GM19468 (cell line): Measurements from ENCODE around the gene STAT2.
"Not testable (repeated sequence)": the region's sequence is repeated elsewhere in the genome, so short reads cannot be mapped to it uniquely, and the experiment has no call there.

Experiments
- ATAC-seq: cut with Tn5 transposase; IDR thresholded peaks from one replicate; pipeline ENCODE4 v1.9.1; 2021; ENCODE audit warnings: mild to moderate bottlenecking, moderate library complexity, moderate number of reproducible peaks; ENCODE audit not compliant: unreplicated experiment; ENCODE audit errors: extremely low read depth

STAT2 gene

DNA sequence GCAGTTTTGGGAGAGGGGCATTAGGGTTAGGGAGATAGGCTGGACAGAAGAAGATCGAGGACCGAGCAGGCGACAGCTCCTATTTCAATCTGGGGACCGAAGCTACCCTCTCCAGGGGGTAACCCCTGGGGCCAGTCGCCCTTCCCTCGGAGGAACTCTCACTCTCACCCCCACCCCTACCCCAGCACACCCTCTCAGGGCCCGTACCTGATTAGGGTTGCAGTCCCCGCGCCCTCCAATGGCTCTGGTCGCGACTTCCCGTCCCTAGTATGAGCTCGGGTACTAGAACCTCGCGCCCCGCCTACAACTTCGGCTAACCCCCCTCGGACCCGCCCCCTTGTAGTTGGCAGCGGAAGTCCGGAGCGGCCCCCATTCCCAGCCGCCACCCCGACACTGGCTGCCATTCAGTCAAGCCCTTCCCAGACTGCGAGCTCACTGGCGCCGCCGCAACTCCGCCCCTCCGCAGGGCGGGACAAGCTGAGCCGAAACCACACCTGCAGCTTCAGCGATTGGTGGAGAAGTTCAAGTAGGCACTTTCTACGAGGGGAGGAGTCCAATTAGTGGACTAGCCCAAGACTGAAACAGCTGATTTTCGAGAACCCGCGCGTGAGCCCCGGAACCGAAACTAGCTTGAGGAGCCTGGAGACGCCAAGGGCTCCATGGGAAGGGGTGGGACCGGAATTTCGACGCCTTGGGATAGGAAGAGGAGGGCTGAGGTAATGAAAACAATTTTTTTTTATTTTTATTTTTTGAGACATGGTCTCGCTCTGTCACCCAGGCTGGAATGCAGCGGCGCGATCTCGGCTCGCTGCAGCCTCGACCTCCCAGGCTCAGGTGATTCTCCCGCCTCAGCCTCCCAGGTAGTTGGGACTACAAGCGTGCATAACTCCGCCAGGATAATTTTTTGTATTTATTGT lies at the start of gene STAT2:
TSS of gene STAT2 (minus strand) at position 257 of the 917 bp plus-strand sequence. CDS start 3,536 bp downstream, outside the sequence.
- ATAC-seq: peak; percentile 91

DNA sequence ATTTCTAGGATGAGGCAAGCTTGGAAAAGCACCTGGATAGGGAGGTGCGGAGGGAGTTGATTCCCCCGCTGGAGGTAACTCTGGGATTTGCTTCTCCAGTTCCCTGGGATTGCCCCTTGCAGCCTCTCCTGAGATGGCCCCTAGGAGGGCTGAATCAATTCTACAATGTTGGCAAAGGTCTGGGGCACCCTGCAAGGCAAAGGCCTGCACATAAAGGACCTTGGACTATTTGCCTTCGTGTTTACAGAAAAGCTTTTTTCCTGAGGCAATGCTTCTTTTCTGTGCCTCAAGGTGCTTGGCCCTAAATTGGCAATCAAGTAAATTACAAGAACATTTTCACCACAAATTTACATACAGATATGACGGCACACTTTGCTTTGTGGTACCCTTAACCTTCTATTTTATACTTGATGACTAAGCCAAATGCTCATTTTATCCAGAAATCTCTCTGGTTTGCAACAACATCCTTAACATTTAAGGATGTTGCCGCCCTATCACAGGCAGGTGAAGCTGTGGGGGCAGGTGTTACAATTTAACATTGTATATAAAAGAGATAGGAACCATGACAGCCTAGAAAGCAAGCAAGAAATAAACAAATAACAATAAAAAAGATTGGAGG lies 49.0 kb upstream of the STAT2 start:
- no peak for ATAC-seq

GRCh38 chr12:56404227-56404626 lies 44.3 kb upstream of the STAT2 start:
- ATAC-seq: not testable (repeated sequence)

- ATAC-seq: not testable (repeated sequence)
Measured at GRCh38 chr12:56401612-56402011, 41.7 kb upstream of the STAT2 start.

- ATAC-seq: not testable (repeated sequence)
Measured at GRCh38 chr12:56401125-56401524, 41.2 kb upstream of the STAT2 start.

GRCh38 chr12:56399466-56399865 lies 39.6 kb upstream of the STAT2 start:
- not testable (repeated sequence) for ATAC-seq

GRCh38 chr12:56398324-56398723 lies 38.4 kb upstream of the STAT2 start:
- ATAC-seq: no peak

GRCh38 chr12:56392331-56392730 lies 32.4 kb upstream of the STAT2 start:
- ATAC-seq: no peak

DNA sequence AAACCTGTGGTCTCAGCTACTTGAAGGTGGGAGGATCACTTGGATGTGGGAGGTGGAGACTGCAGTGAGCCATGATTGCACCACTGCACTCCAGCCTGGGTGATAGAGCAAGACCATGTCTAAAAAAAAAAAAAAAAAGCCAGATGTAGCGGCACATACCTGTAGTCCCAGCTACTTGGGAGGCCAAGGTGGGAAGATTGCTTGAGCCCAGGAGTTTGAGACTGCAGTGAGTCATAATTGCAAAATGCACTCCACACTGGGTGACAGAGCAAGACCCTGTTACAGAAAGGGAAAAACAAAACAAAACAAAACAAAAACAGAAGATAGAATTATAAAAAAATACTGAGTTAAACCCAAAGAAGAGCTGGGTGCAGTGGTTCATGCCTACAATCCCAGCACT lies 31.8 kb upstream of the STAT2 start:
- ATAC-seq: no peak

DNA sequence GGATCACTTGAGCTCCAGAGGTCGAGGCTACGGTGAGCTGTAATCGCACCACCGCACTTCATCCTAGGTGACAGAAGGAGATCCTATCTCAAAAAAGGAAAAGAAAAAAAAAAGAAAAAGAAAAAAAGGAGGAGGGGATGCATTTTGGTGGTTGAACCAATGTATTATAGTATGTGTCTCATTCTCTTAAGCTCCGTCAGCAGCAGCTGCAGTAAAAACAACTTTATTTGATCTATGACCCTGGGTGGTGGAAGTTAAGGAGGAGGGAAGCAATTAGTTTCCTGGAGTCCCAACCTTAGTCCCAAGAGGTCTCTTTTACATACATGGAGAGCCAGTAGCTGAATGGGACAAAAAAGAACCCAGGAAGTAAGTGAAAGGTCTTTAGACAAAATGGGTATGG lies 29.5 kb upstream of the STAT2 start:
- no peak for ATAC-seq

- ATAC-seq: no peak
Measured at GRCh38 chr12:56387152-56387736, 27.3 kb upstream of the STAT2 start.

GRCh38 chr12:56385873-56386272 lies 26.0 kb upstream of the STAT2 start:
- no peak for ATAC-seq

DNA sequence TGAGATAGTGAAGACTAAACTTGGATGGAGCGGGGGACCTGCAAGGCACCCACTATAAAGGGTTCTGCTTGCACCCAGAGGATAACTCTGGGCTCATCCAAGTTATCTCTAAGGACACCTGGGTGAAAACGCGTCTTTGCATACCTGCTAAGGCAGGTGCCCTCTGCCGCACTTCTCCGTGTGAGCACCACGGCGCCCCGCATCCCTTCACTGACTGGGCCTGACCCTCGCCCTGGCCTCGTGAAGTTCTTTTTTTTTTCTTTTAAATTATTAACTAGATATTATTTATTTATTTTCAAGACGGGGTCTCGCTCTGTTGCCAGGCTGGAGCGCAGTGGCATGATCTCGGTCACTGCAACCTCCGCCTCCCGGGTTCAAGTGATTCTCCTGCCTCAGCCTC lies 22.7 kb upstream of the STAT2 start:
- ATAC-seq: no peak

- no peak for ATAC-seq
Measured at GRCh38 chr12:56377989-56378316, 18.0 kb upstream of the STAT2 start.

DNA sequence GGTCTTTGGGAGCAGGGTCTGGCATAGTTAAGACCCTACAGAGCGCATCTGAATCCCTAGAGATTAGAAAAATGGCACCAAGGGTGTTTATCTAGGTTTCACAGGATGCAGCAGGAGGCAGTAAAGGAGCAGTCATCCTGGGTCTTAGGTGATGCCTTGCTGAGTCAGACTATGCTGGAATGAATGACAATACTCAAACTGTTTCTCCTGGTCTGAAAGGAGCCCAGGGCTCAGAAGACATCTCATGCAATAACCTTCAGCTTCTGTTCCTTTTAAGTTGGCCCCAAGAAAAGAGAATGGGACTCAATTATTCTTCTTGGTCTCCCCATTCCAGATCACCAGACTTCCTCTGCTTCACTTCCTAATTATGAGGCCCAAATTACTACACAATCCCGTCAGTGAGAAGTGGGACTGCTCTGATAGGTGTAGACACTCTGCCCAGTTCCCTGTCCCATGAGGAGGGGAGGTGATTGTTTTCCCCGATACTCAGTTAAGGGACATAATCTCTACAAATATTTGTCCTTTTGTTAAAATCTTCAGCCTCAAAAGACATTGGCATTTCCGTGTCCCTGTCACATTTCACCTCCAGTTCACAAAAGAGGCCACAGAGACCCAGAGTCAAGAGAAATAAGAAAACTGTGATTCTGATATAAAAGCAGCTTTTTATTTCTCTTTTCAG lies 17.5 kb upstream of the STAT2 start:
- no peak for ATAC-seq

GRCh38 chr12:56375598-56376434 lies 15.9 kb upstream of the STAT2 start:
- ATAC-seq: peak; percentile 27

DNA sequence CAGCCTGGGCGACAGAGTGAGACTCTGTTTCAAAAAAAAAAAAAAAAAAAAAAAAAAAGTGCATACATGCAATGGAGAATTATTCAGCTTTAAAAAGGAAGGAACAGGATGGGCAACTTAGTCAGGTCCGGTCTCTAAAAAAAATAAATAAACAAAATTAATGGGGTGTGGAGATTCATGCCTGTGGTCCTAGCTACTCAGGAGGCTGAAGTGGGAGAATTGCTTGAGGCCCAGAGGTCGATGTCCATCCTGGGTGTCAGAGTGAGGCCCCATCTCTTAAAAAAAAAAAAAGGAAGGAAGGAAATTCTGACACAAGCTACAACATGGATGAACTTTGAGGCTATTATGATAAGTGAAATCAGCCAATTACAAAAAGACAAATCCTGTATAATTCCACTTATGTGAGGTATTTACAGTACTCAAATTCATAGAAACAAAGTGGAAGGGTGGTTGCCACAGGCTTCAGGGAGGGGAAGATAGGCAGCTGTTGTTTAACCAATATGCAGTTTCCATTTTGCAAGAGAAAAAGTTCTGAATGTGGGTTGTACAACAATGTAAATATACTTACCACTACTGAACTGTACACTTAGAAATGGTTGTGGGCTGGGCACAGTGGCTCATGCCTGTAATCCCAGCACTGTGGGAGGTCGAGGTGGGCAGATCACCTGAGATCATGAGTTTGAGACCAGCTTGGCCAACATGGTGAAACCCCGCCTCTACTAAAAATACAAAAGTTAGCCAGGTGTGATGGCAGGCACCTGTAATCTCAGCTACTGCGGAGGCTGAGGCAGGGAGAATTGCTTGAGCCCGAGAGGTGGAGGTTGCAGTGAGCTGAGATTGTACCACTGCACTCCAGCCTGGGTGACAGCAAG lies 15.1 kb upstream of the STAT2 start:
- ATAC-seq: no peak

DNA sequence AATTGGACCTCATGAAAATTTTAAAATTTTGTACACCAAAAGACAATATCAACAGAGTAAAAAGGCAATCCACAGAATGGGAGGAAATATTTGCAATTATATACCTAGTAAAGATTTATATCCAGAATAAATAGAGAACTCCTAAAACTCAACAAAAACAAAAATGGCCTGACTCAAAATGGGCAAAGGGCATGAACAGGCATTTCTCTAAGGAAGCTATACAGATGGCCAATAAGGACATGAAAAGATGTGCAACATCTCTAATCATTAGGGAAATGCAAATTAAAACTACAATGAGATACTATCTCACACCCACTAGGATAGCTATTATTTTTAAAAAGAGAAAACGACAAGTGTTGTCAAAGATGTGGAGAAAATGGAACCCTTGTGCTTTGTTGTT lies 13.6 kb upstream of the STAT2 start:
- ATAC-seq: no peak

DNA sequence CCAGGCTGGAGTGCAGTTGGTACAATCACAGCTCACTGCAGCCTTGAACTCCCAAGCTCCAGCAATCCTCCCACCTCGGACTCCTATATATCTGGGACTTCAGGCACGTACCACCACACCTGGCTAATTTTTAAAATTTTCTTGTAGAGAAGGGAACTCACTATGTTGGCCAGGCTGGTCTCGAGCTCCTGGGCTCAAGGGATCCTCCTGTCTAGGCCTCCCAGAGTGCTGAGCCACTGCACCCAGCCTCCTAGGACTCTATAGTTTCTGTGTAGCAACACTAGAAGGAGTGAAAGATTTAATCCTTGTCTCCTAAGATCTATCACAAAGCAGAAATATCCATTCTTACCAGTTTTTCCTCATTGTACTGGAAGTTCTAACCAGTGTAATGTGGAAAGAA lies 7.0 kb upstream of the STAT2 start:
- ATAC-seq: no peak
